Sigmoid colon (tissue), 7 donors: Measurements from ENCODE around the gene DIS3L2. TPM values are rescaled to one million over a fixed set of nuclear protein-coding genes. Genes with fewer than 3 reads are reported as not detected.

Experiments used
- DNase-seq: peaks from one replicate; pipeline ENCODE4 v3.0.0-alpha.2; 2019
- H3K27ac ChIP-seq, 4 donors: fragments of 200-600 bp; sonication (generic); one replicate each; pipeline ENCODE4 v1.5.1; 2016 to 2019; ENCODE audit warnings: mild to moderate bottlenecking in 1 of 4
- H3K27me3 ChIP-seq, 3 donors: fragments of 200-600 bp; sonication (generic); one replicate each; pipeline ENCODE4 v1.5.1; 2019; ENCODE audit warnings: mild to moderate bottlenecking in 1 of 3
- H3K36me3 ChIP-seq, 4 donors: fragments of 200-600 bp; sonication (generic); one replicate each; pipeline ENCODE4 v1.5.1; 2016 to 2019
- H3K4me1 ChIP-seq, 4 donors: fragments of 200-600 bp; sonication (generic); one replicate each; pipeline ENCODE4 v1.5.1; 2017 to 2019
- H3K4me3 ChIP-seq, 4 donors: fragments of 200-600 bp; sonication (generic); one replicate each; pipeline ENCODE4 v1.5.1; 2017 to 2019; ENCODE audit warnings: mild to moderate bottlenecking in 2 of 4, moderate library complexity in 1 of 4
- H3K9me3 ChIP-seq, 4 donors: fragments of 200-600 bp in 3 of 4; sonication (generic) in 3 of 4; one replicate each; pipeline versions ENCODE4 v1.5.1 to v1.6.1; 2013 to 2019
- CTCF ChIP-seq, 4 experiments: fragments of 450-650 bp in 3 of 4; fragments of 200-600 bp in 1 of 4; IDR thresholded peaks; one replicate each; pipeline ENCODE4 v1.5.1; 2016 to 2019; ENCODE audit warnings: antibody characterized with exemption in 4 of 4, mild to moderate bottlenecking in 3 of 4, moderate library complexity in 2 of 4
- EP300 ChIP-seq, 4 donors: sonication (generic); formaldehyde crosslinking; IDR thresholded peaks; one replicate each; pipeline ENCODE4 v1.6.1; 2017; ENCODE audit warnings: antibody characterized with exemption in 4 of 4
- POLR2A ChIP-seq, 2 donors: fragments of 450-650 bp; IDR thresholded peaks; one replicate each; pipeline ENCODE4 v1.6.1; 2016; ENCODE audit warnings: antibody characterized with exemption in 2 of 2, mild to moderate bottlenecking in 2 of 2, moderate library complexity in 2 of 2
- POLR2AphosphoS5 ChIP-seq, 4 donors: sonication (generic); formaldehyde crosslinking; IDR thresholded peaks; one replicate each; pipeline ENCODE4 v1.6.1; 2017; ENCODE audit warnings: antibody characterized with exemption in 4 of 4
- WGBS, 2 donors: extraction: QIAGEN DNeasy Blood & Tissue Kit; methylation state at CpG; one replicate each; pipeline ENCODE4 v1.1.7; 2013; 5-methylcytosine and 5-hydroxymethylcytosine counted together
- intact Hi-C: fragments of 100-400 bp; cut with DNase I; formaldehyde crosslinking; loops from one replicate; pipeline ENCODE4 v1.15.1; 2023
- polyA plus RNA-seq, 3 donors: library from polyadenylated mRNA; stranded (reverse); fragments of 200-250 nt; gene quantifications; one replicate each; pipeline ENCODE4 v1.2.3, GENCODE V29; 2013
- total RNA-seq, 4 donors: library from RNA; depleted of rRNA; stranded (reverse); fragments of >200 nt; gene quantifications; one replicate each; pipeline ENCODE4 v1.1.0, GENCODE V29; 2016
- donor health status: healthy with polysubstance abuse.
- donor health status: Bipolar disorder and iron deficiency.
- donor health status: healthy.

Gene DIS3L2
- total and polyA plus RNA-seq, 7 donors, result 8.8 to 37.9 (median 22.5) TPM

DNA sequence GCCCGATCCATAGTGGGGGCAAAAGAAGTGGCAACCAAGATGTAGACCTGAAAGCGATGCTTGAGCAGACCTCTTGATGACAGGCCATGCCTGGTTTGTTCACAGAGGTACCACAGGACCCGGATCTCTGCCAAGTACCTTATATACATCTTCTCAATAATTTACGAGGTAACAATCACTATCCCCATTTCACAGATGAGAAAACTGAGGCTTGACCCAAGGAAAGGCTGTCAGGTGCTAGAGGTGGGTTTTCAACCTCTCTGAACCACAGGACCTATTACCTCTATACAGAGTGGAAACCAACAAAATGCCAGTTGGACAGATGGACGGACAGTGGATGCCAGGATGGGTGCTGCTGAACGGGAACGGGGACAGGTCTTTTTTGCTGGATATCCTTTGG, 13.8 kb upstream of the DIS3L2 start:
- Histone ChIP-seq H3K27me3 (no peaks in the 10 kb centered on the region), H3K36me3 (no peaks in the 10 kb centered on the region), H3K4me3 (no peak overlapping the region), H3K27ac (no peak overlapping the region), H3K4me1 (no peaks in the 10 kb centered on the region), H3K9me3 (no peaks in the 10 kb centered on the region)
- intact Hi-C loops, result no loop called here
- no peak for TF ChIP-seq POLR2AphosphoS5 (IDR thresholded peaks at IDR 0.05)
- WGBS, 2 donors, result 84 to 91% methylated on average over 7 of the region's 7 CpGs
- DNase-seq, result no peak

- Histone ChIP-seq H3K4me1 (no peaks in the 10 kb centered on the region), H3K9me3 (no peaks in the 10 kb centered on the region), H3K36me3 (no peaks in the 10 kb centered on the region), H3K4me3 (no peak overlapping the region), H3K27ac (no peak overlapping the region), H3K27me3 (no peaks in the 10 kb centered on the region)
- DNase-seq, result no peak
- TF ChIP-seq EP300 (IDR thresholded peaks at IDR 0.05), result no peak
- no peak for TF ChIP-seq POLR2A (IDR thresholded peaks at IDR 0.05)
- no peak for TF ChIP-seq POLR2AphosphoS5 (IDR thresholded peaks at IDR 0.05)
- no peak for TF ChIP-seq CTCF (IDR thresholded peaks at IDR 0.05)
- 92 to 98% methylated on average over 2 of the region's 2 CpGs for WGBS, 2 donors
- intact Hi-C loops, result no loop called here
Observed at GRCh38 chr2:231951452-231952035, 10.0 kb upstream of the DIS3L2 start.

GRCh38 chr2:231955758-231956472, 5.6 kb upstream of the DIS3L2 start:
- DNase-seq, result no peak
- H3K27me3 ChIP-seq, result no peaks in the 10 kb centered on the region
- no peaks in the 10 kb centered on the region for H3K36me3 ChIP-seq
- intact Hi-C loops, result no loop called here
- H3K4me3 ChIP-seq, result no peak overlapping the region
- TF ChIP-seq POLR2A (IDR thresholded peaks at IDR 0.05), result no peak
- no peak for TF ChIP-seq CTCF (IDR thresholded peaks at IDR 0.05)
- TF ChIP-seq POLR2AphosphoS5 (IDR thresholded peaks at IDR 0.05), result no peak
- no peak for TF ChIP-seq EP300 (IDR thresholded peaks at IDR 0.05)
- 95 to 96% methylated on average over 8 of the region's 8 CpGs for WGBS, 2 donors
- H3K4me1 ChIP-seq, result peaks cover 0 to 4% (median 4%) of the 10 kb centered on the region in 4 donors
- no peaks in the 10 kb centered on the region for H3K9me3 ChIP-seq
- no peak overlapping the region for H3K27ac ChIP-seq

- Histone ChIP-seq H3K27ac (no peak overlapping the region), H3K4me3 (no peak overlapping the region), H3K4me1 (peaks cover 0 to 16% (median 15%) of the 10 kb centered on the region in 4 donors), H3K9me3 (no peaks in the 10 kb centered on the region), H3K36me3 (no peaks in the 10 kb centered on the region), H3K27me3 (no peaks in the 10 kb centered on the region)
- TF ChIP-seq POLR2A (IDR thresholded peaks at IDR 0.05), result no peak
- TF ChIP-seq EP300 (IDR thresholded peaks at IDR 0.05), result no peak
- TF ChIP-seq CTCF (IDR thresholded peaks at IDR 0.05), result no peak
- no peak for TF ChIP-seq POLR2AphosphoS5 (IDR thresholded peaks at IDR 0.05)
- intact Hi-C loops, result no loop called here
- DNase-seq, result no peak
- 84 to 85% methylated on average over 4 of the region's 4 CpGs for WGBS, 2 donors
Observed at GRCh38 chr2:231957913-231958763, 3.4 kb upstream of the DIS3L2 start.

GRCh38 chr2:231960810-231961348, 634 bp upstream of the DIS3L2 start:
- H3K4me1 ChIP-seq, result peaks cover 0 to 23% (median 18%) of the 10 kb centered on the region in 4 donors
- WGBS, 2 donors, result 55 to 65% methylated on average over 18 of the region's 18 CpGs
- H3K9me3 ChIP-seq, result no peaks in the 10 kb centered on the region
- no peaks in the 10 kb centered on the region for H3K27me3 ChIP-seq
- peak overlapping the region; percentile 78 to 84 (median 82) for H3K27ac ChIP-seq
- DNase-seq, result peak; percentile 64
- H3K36me3 ChIP-seq, result no peaks in the 10 kb centered on the region
- peak overlapping the region; percentile 74 to 92 (median 84) for H3K4me3 ChIP-seq
- TF ChIP-seq CTCF (IDR thresholded peaks at IDR 0.05), result no peak
- no peak for TF ChIP-seq POLR2AphosphoS5 (IDR thresholded peaks at IDR 0.05)
- no peak for TF ChIP-seq POLR2A (IDR thresholded peaks at IDR 0.05)
- intact Hi-C loops, result loop anchor here (2.0 kb wide), 1 partner anchor 174 kb away; the partner anchor contains the start of gene COPS7B
